ENCODE measurements around the gene ICAM1. TPM values are rescaled to one million over a fixed set of nuclear protein-coding genes. Genes with fewer than 3 reads are reported as not detected.
A peak's percentile ranks its signal among the peaks of the same experiment; 100 is the strongest.

The ICAM1 gene
- total and polyA plus RNA-seq, 2 of the 13 experiments (the other 11 are each of a cell fraction or from before 2014, with no cell fraction given): 37.9 to 98.4 TPM

DNA sequence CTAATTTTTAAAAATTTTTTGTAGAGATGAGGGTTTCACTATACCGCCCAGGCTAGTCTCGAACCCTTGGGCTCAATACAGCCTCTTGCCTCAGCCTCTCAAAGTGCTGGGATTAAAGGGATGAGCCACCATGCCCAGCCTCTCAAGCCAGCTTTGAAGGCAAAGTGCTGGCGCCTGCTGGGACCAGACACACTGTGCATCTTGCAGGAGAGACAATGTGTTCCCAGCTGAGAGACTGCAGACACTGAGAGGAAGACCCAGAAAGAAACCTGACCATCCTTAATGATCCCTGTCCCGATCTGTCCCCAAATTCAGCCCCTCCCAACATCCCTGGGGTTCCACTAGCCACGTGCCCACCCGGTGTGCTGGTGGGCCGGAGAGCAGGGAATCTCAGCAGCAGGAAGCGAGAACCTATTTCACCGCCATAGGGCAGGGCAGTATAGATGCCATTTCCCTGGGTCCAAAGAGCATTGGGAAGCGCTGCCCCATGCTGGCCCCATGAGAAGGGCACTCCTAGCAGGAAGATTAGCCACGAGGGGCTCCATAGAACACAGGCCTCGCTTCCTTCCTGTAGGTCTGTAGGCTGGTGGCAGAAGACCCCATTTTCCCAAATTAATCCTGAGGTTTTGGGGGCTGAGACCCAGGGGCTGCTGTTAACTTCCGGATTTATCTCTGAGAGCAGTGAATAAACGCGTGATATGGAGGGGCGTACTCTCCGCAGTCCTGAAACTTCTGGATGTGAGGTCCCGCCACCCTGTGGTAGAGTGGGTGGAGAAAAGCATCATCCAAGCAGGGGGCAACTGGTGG, 61.4 kb downstream of the ICAM1 start (continued):
- TF ChIP-seq ZNF710 (CRISPR knock-in tag; IDR thresholded peaks at IDR 0.05; ENCODE audit: borderline replicate concordance) (no peak), ZNF24 (IDR thresholded peaks at IDR 0.05) (no peak), ZNF207 (IDR thresholded peaks at IDR 0.05; ENCODE audit: borderline replicate concordance) (no peak), FOSL1 (CRISPR knock-in tag; IDR thresholded peaks at IDR 0.05; ENCODE audit: borderline replicate concordance) (no peak), HBP1 (CRISPR knock-in tag; IDR thresholded peaks at IDR 0.05; ENCODE audit: low read depth) (no peak; the same call in 1 of the 2 replicates), ATF1 (CRISPR knock-in tag; IDR thresholded peaks at IDR 0.05) (no peak), ZNF713 (CRISPR knock-in tag; IDR thresholded peaks at IDR 0.05) (no peak), PHF20 (CRISPR knock-in tag; IDR thresholded peaks at IDR 0.05) (no peak; the same call in 1 of the 2 replicates), BCL6 (CRISPR knock-in tag; IDR thresholded peaks at IDR 0.05) (no peak), RAD21 (CRISPR knock-in tag; IDR thresholded peaks at IDR 0.05) (0 out of 2 replicates have a peak, but pooled peaks have one; percentile 8), ZBTB37 (CRISPR knock-in tag; IDR thresholded peaks at IDR 0.05) (no peak), ZBTB20 (CRISPR knock-in tag; IDR thresholded peaks at IDR 0.05; ENCODE audit: borderline replicate concordance, low read depth) (peak; percentile 97), ZBTB42 (CRISPR knock-in tag; IDR thresholded peaks at IDR 0.05) (no peak), ZNF44 (CRISPR knock-in tag; IDR thresholded peaks at IDR 0.05) (no peak), SKIL (CRISPR knock-in tag; IDR thresholded peaks at IDR 0.05; ENCODE audit: borderline replicate concordance) (no peak), SRY (CRISPR knock-in tag; IDR thresholded peaks at IDR 0.05) (no peak), ZNF772 (CRISPR knock-in tag; IDR thresholded peaks at IDR 0.05) (no peak; the same call in 1 of the 2 replicates), ZNF143 (CRISPR knock-in tag; IDR thresholded peaks at IDR 0.05) (no peak), ZSCAN30 (CRISPR knock-in tag; IDR thresholded peaks at IDR 0.05) (no peak), EZH2 (conservative IDR thresholded peaks at IDR 0.05; ENCODE audit: low read depth, low read length) (no peak), BRCA1 (CRISPR knock-in tag; IDR thresholded peaks at IDR 0.05) (no peak), ZNF746 (CRISPR knock-in tag; IDR thresholded peaks at IDR 0.05) (no peak)
- TF ChIP-seq, protein P1, sequence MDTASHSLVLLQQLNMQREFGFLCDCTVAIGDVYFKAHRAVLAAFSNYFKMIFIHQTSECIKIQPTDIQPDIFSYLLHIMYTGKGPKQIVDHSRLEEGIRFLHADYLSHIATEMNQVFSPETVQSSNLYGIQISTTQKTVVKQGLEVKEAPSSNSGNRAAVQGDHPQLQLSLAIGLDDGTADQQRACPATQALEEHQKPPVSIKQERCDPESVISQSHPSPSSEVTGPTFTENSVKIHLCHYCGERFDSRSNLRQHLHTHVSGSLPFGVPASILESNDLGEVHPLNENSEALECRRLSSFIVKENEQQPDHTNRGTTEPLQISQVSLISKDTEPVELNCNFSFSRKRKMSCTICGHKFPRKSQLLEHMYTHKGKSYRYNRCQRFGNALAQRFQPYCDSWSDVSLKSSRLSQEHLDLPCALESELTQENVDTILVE (CRISPR knock-in tag; IDR thresholded peaks at IDR 0.05): 0 out of 2 replicates have a peak, but pooled peaks have one; percentile 10

Measured in HepG2 (cell line).